ENCODE measurements around the gene ISYNA1. TPM values are rescaled to one million over a fixed set of nuclear protein-coding genes. Genes with fewer than 3 reads are reported as not detected.

ISYNA1 gene
- total and polyA plus RNA-seq, 2 of the 8 experiments (the other 6 are each of a cell fraction or from before 2014, with no cell fraction given): 207 to 264 TPM

- Histone ChIP-seq H4K8ac (ENCODE audit: extremely low read depth, insufficient read depth, low read length) (peak overlapping the region; percentile 36; the same call in 1 of the 2 replicates), H2AFZ (ENCODE audit: low read length) (no peak overlapping the region), H3K36me3 (ENCODE audit: control insufficient read depth in 2 of 4, insufficient read depth in 4 of 4, low read length in 3 of 4) (peaks cover 2 to 13% (median 7%) of the 10 kb centered on the region in 4 experiments; a peak in 4 of 8 replicates), H4K5ac (ENCODE audit: insufficient read length, low read depth, low read length) (peak overlapping the region; percentile 32), H3K18ac (ENCODE audit: extremely low read depth, low read length) (peak overlapping the region; percentile 72), H3K14ac (ENCODE audit: insufficient read length) (no peak overlapping the region), H2BK120ac (replicated peaks; ENCODE audit: low read depth, low read length) (peak overlapping the region; percentile 50), H2BK15ac (ENCODE audit: low read length) (peak overlapping the region; percentile 61; the same call in 1 of the 2 replicates), H3K4ac (replicated peaks; ENCODE audit: insufficient read length, low read depth, low read length) (peak overlapping the region; percentile 6), H3K56ac (replicated peaks; ENCODE audit: insufficient read length, low read depth, low read length) (no peak overlapping the region), H4K20me1 (replicated peaks in 1 of 2; ENCODE audit: control insufficient read depth in 1 of 2, insufficient read depth in 2 of 2, low read length in 2 of 2) (peaks cover 0 to 23% of the 10 kb centered on the region in 2 experiments), H3K79me1 (ENCODE audit: low read depth, low read length) (no peaks in the 10 kb centered on the region; the same call in 1 of the 2 replicates), H4K91ac (replicated peaks; ENCODE audit: insufficient read length, low read length) (peak overlapping the region; percentile 35), H2BK12ac (ENCODE audit: low read depth, low read length) (peak overlapping the region; percentile 87; the same call in 1 of the 2 replicates), H2AK5ac (ENCODE audit: low read depth, low read length) (peak overlapping the region; percentile 65; the same call in 1 of the 2 replicates), H3K23me2 (ENCODE audit: low read depth, low read length) (peaks cover 16% of the 10 kb centered on the region; the same call in 1 of the 2 replicates), H3K4me1 (replicated peaks in 1 of 4; ENCODE audit: control insufficient read depth in 3 of 4, insufficient read depth in 4 of 4, low read length in 3 of 4) (peaks cover 5 to 27% (median 19%) of the 10 kb centered on the region in 4 experiments), H2BK20ac (ENCODE audit: low read length) (no peak overlapping the region), H3K27me3 (replicated peaks in 1 of 4; ENCODE audit: control insufficient read depth in 3 of 4, extremely low read depth in 1 of 4, insufficient read depth in 3 of 4, low read length in 3 of 4) (no peaks in the 10 kb centered on the region), H3K9ac (replicated peaks in 1 of 4; ENCODE audit: extremely low read depth in 1 of 4, low read depth in 3 of 4, low read length in 3 of 4) (0 out of 7 replicates have a peak overlapping the region, but pooled peaks of 1 of the 4 experiments have one; percentile 4), H3K4me3 (ENCODE audit: extremely low read depth in 1 of 4, insufficient read depth in 2 of 4, low read depth in 3 of 4, low read length in 4 of 4) (peak overlapping the region in 1 of 4 experiments; percentile 94; a peak in 2 of 8 replicates), H2BK5ac (ENCODE audit: low read depth, low read length) (peak overlapping the region; percentile 95), H3K9me3 (ENCODE audit: insufficient read depth in 2 of 2, low read depth in 1 of 2, low read length in 1 of 2) (no peaks in the 10 kb centered on the region), H3K27ac (ENCODE audit: low read depth, low read length) (peak overlapping the region; percentile 22; the same call in 1 of the 2 replicates), H3K79me2 (ENCODE audit: control insufficient read depth in 1 of 2, insufficient read depth in 2 of 2, low read length in 2 of 2) (no peaks in the 10 kb centered on the region), H3K4me2 (ENCODE audit: insufficient read depth in 1 of 2, low read depth in 2 of 2, low read length in 2 of 2) (peak overlapping the region; percentile 75 to 80), H3K23ac (ENCODE audit: insufficient read length) (no peak overlapping the region)
- POLR2A ChIA-PET (ENCODE audit: partially characterized antibody): interaction anchor here (0.6 to 3.4 kb wide), 18 partner anchors 7 to 261 kb away, joined by 3 to 19 read pairs (median 3); partner anchors contain the start of genes JUND and SSBP4
- CTCF ChIA-PET (ENCODE audit: partially characterized antibody): interaction anchor here (0.8 to 2.4 kb wide), 13 partner anchors 8 to 80 kb away, joined by 3 to 8 read pairs (median 3); partner anchors contain the start of gene SSBP4
- TF ChIP-seq CHD2 (IDR thresholded peaks at IDR 0.05; ENCODE audit: low read length): no peak
- TF ChIP-seq PHF8 (conservative IDR thresholded peaks at IDR 0.05; ENCODE audit: low read depth, low read length): no peak
- TF ChIP-seq TEAD4 (IDR thresholded peaks at IDR 0.05; ENCODE audit: low read depth, low read length): peak; percentile 51; the same call in 1 of the 2 replicates
- FAIRE-seq (no peak), DNase-seq (ENCODE audit: low read depth in 1 of 2, low spot score in 2 of 2) (no peak)
- WGBS, 2 experiments (ENCODE audit: extremely low coverage in 1 of 2, insufficient coverage in 1 of 2, insufficient read length in 1 of 2, insufficient replicate concordance in 2 of 2, low coverage in 1 of 2, low lambda C conversion rate in 2 of 2, missing lambda C conversion rate in 1 of 2): 71% methylated on average over 12 of the region's 13 CpGs; no CpG with 5 or more reads in 1 of the 2 experiments
These were observed 1.3 kb upstream of the ISYNA1 start for GRCh38 chr19:18439025-18439909.
